GM19372 (cell line): ENCODE measurements around the gene NAT9.

Experiments
- ATAC-seq: cut with Tn5 transposase; IDR thresholded peaks from one replicate; pipeline ENCODE4 v1.9.1; 2021; ENCODE audit warnings: mild to moderate bottlenecking, low read depth, moderate library complexity; ENCODE audit not compliant: unreplicated experiment

NAT9 gene, protein sequence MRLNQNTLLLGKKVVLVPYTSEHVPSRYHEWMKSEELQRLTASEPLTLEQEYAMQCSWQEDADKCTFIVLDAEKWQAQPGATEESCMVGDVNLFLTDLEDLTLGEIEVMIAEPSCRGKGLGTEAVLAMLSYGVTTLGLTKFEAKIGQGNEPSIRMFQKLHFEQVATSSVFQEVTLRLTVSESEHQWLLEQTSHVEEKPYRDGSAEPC

DNA sequence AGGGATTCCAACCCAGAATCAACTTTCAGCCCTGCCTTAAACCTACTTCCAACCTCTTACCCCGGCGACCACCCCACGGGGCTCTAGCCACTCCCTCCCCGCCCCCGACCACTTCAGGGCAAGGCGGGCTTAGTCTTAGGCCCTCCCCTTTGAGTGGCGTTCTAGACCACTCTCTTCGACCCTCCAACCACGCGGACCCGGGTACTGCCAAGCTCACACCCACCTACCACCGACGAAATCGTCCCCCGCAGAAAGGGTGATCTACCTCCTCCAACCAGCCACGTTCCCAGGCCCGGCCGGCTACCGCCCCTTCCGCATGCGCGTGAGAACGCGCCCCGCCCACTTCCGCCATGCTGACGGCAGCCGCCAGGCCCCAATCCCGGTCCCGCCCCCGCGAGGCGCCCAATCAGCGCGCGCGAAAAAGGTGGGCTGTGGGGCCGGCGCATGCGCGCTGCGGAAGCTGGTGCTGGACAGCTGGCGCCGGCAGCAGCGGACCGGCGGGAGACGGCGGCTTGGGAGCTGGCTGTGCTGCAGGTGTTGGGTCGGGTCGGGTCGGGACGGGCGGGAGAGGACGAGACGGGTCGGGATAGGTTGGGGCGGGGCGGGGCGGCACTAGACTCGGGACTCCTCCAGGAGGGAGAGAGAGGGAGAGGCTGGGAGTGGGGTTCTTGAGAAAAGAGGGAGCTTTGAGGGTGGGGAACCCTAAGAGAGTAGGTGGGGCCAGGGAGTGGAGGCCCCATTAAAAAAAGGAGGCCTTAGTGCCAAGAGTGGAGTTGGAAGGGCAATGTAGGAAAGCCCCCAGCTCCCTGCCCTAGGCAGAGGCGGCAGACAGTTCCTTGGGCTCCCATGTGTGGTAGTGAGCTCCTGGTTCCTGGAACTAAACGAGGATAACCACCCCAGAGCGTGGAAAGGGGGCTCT is at the start of gene NAT9:
Gene NAT9, minus strand, starts transcription at position 302 of the 919 bp plus-strand sequence. CDS start 647 bp downstream, outside the sequence.
- ATAC-seq, result peak; percentile 84

DNA sequence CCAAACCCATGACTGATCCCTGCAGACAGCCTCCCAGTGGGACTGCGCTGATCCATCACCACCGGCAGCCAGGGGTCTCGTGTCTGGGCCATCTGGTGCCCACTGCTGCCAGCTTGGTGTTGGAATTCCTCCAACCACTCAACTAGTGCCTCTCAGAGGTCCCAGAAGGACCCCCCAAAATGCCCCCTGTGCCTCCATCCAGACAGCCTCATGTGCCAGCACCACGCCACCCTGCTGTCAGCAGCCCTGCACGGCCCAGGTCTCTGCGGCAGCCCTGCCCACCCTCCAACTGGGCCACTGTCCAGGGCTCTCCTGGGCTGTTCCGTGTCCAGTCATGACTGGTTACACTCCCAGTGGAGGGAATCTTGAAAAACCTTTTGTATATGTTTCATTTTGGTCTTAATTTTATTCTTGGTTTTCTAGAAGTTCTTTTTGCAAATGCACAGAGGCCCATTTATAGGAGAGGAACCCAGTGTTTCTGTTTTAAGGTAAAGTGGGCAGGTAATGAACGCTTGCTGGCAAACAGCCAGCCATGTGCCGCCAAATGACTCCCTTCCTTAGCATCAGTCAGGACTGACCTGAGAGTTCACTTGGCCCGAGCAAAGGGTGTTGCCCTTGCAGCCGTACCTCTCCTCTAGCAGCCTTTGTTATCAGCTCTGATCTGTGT is 48.9 kb upstream of the NAT9 start:
- no peak for ATAC-seq

DNA sequence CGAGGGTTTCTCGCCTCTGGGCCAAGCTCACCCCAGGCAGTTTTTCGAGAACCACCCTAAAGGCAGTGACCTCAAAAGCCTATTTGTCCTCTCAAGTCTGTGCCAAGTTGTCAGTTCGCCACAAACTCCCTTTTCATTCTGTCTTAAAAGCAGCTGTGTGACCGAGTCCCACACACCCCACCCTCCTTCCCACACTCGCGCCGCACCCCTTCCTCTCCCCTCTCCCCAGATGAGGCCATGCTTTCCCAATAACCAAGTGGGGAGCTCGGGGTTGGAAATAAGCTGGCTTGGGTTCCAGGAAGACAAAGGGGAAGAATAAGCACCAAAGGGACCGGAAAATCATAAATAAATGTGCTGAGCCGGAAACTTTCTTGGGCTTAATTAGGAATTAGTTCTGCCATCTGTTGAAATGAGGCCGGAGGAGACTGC is 46.8 kb upstream of the NAT9 start:
- no peak for ATAC-seq

DNA sequence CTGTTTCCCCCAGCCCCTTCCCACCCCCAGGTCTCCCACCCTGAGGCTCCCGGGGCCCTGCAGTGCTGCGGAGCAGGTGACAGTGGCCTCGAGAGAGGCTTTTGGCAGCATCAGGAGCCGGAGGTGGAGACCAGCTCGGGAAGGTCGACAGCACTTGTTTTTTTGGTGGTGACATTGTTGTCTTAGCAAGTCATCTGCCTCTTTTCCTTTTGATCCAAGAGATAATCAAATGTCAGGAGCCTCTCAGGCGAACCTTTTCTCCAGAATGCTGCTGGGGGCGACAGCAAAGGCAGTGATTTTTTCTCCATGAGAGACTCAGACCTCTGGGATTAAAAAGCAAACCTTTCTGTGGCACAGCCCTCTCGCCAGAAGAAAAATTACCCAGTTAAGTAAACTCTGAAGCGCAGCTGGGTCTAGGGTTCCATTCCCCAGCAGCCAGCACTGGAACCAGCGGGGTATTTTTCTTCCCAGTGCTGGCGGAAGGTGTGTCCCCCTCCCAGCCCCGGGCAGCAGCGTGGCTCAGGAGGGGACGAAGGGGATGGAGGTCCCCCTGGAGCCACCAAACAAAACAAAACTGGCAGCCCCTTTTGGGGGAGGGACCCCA is 46.3 kb upstream of the NAT9 start:
- ATAC-seq, result no peak

DNA sequence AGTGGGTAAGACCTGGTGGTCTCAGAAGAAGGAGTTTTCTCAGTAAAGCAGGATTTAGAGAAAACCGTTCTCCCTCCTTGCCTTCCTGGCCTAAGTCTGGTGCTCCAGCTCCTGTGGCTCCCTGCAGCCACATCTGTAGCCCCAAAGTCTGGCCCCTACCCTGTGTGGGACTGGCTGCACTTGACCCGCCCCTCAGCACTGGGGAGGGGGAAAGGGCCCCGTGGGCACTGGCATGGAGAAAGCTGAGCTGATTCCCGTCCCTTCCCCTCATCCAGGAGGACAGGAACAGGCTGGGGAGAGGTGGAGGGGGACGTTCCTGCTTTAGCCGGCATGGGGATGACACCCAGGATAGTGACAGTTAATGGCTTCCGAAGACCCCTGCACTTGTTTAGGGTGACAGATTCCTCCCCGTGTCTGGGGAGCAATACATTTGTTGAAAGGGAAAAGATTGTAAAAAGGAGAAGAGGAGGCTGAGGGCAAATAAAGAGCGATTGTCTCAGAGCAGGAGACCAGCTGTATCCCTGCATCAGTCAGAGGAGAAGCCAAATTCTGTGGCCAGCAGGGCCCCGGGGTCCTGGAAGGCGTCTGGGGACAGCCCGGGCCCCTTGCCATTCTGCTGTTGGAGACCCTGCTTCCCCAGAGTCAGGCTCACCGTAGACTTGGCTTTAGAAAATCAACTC is 45.6 kb upstream of the NAT9 start:
- no peak for ATAC-seq

DNA sequence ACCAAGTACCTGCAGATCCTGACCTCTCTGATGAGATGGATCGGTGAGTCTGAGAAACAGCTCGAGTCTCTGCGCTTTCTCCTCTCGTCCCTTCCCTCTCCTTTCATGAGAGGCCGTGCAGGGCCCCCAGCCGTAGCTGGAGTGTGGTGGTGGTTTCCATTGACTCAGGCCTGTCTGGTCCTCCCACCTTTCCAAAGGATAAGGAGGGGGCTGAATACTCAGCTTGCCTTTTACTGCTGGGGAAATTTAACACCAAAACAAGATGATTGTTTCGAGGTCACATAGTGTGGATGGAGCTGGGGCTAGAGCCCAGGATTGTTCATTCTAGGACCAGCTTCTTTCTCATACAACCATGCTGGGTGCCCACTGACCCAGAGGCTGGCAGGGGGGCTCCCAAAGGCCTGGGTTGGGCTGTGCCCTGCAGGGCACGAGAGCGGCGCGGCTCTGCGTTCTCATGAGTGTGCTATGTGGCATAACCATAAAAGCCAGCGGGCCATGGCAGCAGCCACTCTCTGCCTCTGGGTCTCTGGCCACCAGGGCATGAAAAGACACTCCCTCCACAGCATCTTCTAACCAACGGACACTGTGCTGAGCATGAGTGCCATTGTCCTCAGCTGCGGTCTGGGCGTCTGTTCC is 43.8 kb upstream of the NAT9 start:
- ATAC-seq, result no peak

DNA sequence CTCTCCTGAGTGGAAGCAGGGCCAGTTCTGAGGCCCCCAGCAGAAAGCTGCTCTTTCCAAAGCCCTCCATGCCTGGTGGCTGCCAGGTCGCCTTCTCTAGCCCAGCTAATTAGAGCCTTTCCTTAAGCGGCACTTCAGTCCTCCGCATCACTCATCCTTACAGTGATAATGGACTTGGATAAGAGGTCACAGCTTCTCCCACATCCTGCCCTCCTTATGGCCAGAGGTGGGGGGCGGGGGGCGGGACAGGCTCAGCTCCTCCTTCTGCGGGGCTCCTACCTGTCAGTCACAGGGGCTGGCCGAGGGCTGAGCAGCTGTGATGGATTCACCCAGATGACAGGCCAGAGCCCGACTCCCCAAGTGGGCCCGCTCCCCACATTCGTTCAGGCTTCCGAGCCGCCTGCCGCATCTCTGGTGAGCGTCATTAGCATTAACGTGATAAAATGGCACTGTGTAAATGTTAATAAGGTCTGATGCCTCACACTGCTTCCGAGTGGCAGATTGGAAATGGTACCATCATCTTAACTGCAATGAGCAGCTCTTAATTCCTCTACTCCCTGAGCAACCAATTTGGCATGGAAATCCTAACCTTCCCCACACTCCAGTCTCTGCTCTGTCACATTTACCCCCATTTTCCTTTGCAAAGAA is 42.3 kb upstream of the NAT9 start:
- no peak for ATAC-seq

DNA sequence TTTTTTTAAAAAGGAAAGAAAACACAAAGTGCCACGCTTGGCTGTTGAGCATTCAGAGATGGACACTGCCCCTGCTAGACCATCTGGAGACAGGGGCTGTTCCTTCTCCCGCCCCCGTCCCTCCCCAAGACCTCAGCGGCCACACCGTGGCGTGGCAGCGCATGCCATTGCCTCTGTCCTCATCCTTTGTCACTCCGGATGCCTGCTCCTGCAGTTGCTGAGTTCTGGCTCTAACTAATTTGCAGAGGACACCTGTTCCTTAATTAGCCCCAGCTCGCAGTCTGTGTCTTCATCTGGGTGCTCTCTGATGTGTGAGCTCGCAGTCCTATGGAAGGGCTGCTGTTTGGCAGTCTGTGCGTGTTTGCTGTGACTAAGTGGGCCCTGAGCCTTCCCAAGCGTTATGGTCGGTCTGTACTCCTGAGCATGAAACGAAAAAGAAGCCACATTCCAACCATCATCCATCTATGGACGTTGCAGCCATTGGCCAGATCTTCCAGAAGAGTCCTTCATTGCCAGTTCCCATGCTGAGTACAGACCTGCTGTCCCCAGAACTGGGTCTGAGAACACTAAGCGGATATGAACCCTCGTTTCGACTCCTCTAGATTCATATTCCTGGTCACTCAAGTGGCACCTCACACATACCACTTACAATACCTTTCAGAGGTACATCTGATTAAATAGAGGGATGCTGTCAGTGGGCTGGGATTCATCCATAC is 40.9 kb upstream of the NAT9 start:
- ATAC-seq, result no peak

DNA sequence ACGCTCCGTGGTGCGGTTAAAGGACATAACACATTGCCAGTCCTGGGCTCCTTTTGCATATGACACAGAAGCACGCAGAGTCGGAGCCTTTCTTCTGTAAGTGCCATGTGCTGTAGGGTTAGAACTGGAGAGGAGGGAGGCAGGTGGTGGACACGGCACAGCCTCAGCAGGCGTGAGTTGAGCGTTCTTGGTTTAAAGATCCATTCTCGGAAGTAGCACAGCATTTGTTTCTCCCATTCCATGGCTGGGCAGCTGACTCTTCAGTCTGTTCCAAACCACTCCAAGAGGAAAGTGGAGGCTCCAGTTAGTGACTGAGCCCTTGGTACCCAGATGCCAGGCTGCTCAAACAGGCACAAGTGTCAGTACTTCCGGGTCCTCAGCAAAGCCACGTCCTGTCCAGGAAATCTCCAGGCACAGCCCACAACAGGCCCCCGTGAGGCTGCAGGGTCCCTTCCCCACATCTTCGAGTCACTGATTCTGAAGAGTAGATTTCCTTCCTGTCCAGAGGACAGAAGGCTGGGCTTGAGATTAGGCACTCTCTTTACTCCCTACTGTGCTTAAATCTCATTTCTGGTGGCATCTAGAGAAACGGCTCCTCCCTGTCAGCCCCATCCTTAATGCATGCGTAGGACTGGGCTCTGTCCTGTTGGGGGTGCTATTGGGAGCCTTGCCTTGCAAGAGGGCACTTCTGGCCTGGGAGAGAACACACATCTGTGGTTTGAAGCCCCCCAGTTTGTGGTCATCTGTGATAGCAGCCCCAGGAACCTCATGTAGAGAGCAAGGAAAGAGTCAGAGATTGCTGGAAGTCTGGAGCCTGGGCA is 39.6 kb upstream of the NAT9 start:
- no peak for ATAC-seq

DNA sequence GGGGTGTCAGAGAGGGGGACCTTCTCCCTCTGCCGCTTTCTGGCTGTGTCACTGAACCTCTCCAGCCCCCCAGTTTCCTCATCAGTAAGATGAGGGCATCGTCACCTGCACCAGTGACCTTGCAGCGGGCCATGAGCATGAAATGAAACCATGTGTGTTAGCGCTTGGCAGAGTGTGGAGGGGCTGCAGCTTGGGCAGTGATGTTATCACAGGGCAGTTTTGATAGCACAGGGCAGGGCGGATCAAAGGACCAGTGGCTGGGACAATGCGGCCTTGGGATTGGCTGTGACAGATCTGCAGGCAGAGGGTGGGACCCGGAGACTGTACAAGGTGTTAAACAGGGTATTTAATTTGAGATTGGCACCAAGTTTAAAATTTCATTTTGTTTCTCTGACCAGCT is 38.9 kb upstream of the NAT9 start:
- no peak for ATAC-seq

DNA sequence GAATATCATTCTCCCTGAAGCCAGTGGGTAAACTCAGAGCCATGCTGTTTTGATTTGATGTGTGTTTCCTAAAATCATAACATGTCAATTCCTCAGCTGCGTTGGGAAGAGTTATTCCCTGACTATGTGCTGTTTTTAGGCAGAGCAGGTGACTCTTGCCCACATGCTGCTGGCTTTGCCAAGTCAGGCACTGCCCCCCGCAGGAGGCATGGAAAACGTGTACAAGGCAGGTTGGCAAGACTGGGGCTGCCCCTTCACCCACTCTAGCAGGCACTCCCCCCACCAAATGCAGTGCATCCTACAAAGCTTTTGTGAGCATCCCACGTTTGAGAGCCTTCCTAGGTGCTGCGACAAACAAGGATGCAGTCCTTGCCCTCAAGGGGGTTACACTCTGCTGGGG is 38.3 kb upstream of the NAT9 start:
- no peak for ATAC-seq

DNA sequence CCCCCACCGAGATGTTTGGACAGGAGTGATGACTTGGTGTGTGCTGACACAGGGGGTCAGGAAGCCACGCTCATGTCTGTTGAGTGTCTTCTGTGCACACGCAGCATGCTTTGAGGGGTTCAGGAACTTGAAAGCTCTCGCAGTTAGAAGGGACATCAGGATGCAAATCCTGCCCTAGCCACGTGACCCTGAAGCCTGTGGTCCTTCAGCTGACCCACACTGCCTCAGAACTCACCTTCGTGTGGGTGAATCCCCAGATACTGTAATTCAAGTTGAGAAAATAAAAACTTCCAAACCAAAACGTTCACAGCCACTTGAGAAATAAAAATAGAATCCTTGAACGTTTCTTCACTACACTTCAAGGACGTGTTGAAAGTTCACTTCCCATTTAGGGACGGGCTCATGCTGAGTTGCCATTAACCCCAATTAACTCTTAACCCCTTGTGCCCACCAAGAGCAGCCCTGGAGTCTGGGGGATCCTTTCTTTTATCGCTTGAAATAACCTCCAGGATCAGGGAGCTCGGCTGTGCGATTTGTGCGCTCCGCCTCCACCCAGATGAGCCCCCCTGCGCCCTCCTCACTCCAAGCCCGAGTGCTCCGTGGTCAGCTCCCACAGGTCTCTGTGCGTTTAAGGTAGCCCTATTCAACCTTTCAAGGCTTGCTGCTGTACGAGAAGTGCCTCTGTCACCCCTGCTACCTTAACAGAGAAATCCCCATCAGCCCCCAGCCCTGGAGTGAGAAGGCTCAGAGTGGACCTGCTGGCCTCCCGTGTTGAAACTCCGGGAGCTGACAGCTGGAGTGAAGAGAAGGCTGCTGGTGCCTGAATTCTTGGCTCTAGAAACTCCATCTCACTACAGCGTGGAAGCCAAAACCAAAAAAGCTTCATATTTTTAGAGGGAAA is 36.2 kb upstream of the NAT9 start:
- no peak for ATAC-seq

DNA sequence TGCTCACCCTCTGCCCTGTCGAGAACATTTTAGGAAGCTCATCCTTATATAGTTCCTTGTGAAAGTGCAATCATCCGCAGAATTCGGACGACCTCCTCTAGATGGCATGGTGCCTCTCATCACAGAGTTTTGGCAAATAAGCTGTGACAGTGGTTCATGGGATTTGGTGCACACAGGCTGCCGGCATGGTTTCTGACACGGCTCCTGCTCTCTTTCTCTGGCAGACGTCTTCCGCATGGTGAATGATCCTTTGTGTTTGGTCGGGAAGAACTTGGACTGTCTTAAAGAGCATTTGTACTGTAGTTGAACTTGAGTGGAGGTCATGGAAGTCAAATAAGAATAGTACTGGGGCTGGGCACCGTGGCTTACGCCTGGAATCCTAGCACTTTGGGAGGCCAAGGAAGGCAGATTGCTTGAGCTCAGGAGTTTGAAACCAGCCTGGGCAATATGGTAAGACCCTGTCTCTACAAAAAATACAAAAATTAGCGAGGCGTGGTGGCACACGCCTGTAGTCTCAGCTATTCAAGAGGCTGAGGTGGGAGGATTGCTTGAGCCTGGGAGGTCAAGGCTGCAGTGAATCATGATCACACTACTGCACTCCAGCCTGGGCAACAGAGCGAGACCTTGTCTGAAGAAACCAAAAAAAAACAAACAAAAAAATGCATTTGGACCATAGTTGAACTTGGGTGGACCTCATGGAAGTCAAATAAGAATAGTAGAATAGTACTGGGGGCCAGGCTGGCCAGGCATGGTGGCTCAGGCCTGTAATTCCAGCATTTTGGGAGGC is 34.7 kb upstream of the NAT9 start:
- ATAC-seq, result no peak

DNA sequence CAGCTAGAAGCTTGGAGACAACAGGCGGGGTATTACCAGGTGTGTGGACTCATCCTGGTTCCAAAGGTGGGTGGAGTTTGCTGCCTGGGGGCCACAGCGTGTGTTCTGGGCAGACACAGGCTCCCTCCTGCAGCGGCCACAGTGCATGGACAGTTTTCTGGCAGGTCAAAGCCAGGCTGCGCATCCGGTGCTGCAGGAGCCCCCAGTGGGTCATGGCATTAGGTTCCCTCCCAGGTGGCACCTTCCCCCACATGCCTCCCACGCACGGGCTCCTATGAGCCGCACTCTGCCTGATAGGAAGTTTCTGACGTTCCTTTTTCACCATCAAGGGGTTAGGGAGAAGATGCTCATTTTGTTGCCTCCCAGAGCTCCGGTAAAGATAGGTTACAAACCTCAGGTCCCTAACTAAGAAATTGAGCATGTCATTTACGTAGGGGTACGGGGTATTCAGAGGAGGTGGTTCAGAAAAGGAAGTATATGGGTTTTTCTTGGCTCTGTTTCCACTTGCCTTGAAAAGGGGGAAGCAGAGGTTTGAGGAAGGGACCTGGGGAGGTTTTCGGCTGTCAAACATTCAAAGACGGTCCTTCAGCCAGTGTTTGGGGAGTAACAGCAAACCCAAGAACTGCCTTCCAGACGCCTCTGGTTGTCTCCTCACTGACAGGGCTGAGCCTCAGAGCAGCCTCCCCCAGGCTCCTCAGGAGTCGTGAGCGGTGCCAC is 32.7 kb upstream of the NAT9 start:
- ATAC-seq, result no peak

DNA sequence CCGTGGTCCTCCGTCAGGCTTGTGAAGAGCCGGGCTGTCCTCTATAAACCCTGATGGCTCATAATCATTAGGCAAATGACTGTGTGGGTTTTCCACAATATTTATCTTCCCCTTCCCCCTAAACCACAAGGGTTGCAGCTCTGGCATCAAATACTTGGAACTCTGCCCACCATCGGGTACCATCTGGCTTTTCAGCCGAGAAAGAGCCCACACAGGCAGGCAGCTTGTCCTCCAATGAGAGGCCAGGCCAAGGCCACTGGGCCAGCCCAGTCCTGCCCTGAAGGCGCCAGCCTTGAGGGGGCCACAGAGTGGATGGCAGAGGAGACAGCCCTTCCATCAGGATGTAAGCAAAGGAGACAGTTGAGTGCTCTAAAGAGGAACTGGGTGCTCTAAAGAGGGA is 31.8 kb upstream of the NAT9 start:
- ATAC-seq, result no peak

DNA sequence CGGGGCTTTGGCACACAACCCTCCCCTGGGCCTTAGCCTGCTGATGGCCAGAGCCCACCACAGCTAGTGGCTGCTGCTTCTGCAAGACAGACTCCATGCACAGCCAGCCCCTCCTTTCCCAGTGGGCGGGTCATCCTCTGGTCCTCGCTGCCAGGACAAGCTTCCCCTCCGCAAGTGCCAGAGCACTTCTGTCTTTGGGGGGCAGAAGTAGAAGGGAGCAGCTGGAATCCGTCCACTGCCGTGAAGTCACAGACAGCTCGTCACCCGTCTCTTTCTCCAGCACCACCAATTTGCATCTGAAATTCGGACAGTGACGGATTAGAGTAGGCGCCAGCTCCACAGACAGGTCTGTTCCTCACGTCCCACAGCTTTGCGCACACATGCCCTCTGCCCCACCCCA is 31.3 kb upstream of the NAT9 start:
- ATAC-seq, result no peak
